Stimulated activated CD8-positive, alpha-beta memory T cell treated with anti-CD3 and anti-CD28 coated beads, Interleukin-15, amount 100 ng/mL, for 1 hour (primary cell): ENCODE results near the gene EPAS1.

Source experiments
- DNase-seq: peaks from one replicate; pipeline ENCODE4 v3.0.0-alpha.2; 2020; ENCODE audit warnings: low read depth

Gene EPAS1

GRCh38 chr2:46303233-46303632, 6.0 kb downstream of the EPAS1 start:
- no peak for DNase-seq

- no peak for DNase-seq
Measured at GRCh38 chr2:46303822-46304221, 6.6 kb downstream of the EPAS1 start.

GRCh38 chr2:46304635-46305034, 7.4 kb downstream of the EPAS1 start:
- DNase-seq, result no peak

- DNase-seq, result no peak
Measured at GRCh38 chr2:46305187-46305586, 8.0 kb downstream of the EPAS1 start.

- DNase-seq, result no peak
Measured at GRCh38 chr2:46305767-46306166, 8.6 kb downstream of the EPAS1 start.

- DNase-seq, result no peak
Measured at GRCh38 chr2:46306330-46306751, 9.1 kb downstream of the EPAS1 start.

GRCh38 chr2:46306988-46307655, 9.9 kb downstream of the EPAS1 start:
- no peak for DNase-seq

- no peak for DNase-seq
Measured at GRCh38 chr2:46308081-46308480, 10.9 kb downstream of the EPAS1 start.

GRCh38 chr2:46308629-46309028, 11.4 kb downstream of the EPAS1 start:
- DNase-seq, result no peak

GRCh38 chr2:46309052-46309953, 12.1 kb downstream of the EPAS1 start:
- no peak for DNase-seq

- no peak for DNase-seq
Measured at GRCh38 chr2:46310446-46310845, 13.2 kb downstream of the EPAS1 start.

- DNase-seq, result no peak
Measured at GRCh38 chr2:46311651-46312223, 14.5 kb downstream of the EPAS1 start.

GRCh38 chr2:46313063-46313462, 15.9 kb downstream of the EPAS1 start:
- DNase-seq, result no peak

GRCh38 chr2:46314065-46314835, 17.0 kb downstream of the EPAS1 start:
- DNase-seq, result no peak

GRCh38 chr2:46315103-46315890, 18.1 kb downstream of the EPAS1 start:
- DNase-seq, result no peak

GRCh38 chr2:46317094-46317486, 19.9 kb downstream of the EPAS1 start:
- DNase-seq, result no peak

GRCh38 chr2:46318579-46319460, 21.6 kb downstream of the EPAS1 start:
- no peak for DNase-seq

GRCh38 chr2:46319711-46320110, 22.5 kb downstream of the EPAS1 start:
- DNase-seq, result no peak

- DNase-seq, result no peak
Measured at GRCh38 chr2:46320141-46320567, 22.9 kb downstream of the EPAS1 start.

GRCh38 chr2:46323730-46324129, 26.5 kb downstream of the EPAS1 start:
- DNase-seq, result no peak
